Sigmoid colon (tissue), 7 donors: ENCODE results near the gene ATIC. TPM values are rescaled to one million over a fixed set of nuclear protein-coding genes. Genes with fewer than 3 reads are reported as not detected.
A peak's percentile ranks its signal among the peaks of the same experiment; 100 is the strongest.
"Not testable (repeated sequence)": the region's sequence is repeated elsewhere in the genome, so short reads cannot be mapped to it uniquely, and the experiment has no call there.

ENCODE experiments used
- DNase-seq: peaks from one replicate; pipeline ENCODE4 v3.0.0-alpha.2; 2019
- H3K27ac ChIP-seq, 4 donors: fragments of 200-600 bp; sonication (generic); one replicate each; pipeline ENCODE4 v1.5.1; 2016 to 2019; ENCODE audit warnings: mild to moderate bottlenecking in 1 of 4
- H3K27me3 ChIP-seq, 3 donors: fragments of 200-600 bp; sonication (generic); one replicate each; pipeline ENCODE4 v1.5.1; 2019; ENCODE audit warnings: mild to moderate bottlenecking in 1 of 3
- H3K36me3 ChIP-seq, 4 donors: fragments of 200-600 bp; sonication (generic); one replicate each; pipeline ENCODE4 v1.5.1; 2016 to 2019
- H3K4me1 ChIP-seq, 4 donors: fragments of 200-600 bp; sonication (generic); one replicate each; pipeline ENCODE4 v1.5.1; 2017 to 2019
- H3K4me3 ChIP-seq, 4 donors: fragments of 200-600 bp; sonication (generic); one replicate each; pipeline ENCODE4 v1.5.1; 2017 to 2019; ENCODE audit warnings: mild to moderate bottlenecking in 2 of 4, moderate library complexity in 1 of 4
- H3K9me3 ChIP-seq, 4 donors: fragments of 200-600 bp in 3 of 4; sonication (generic) in 3 of 4; one replicate each; pipeline versions ENCODE4 v1.5.1 to v1.6.1; 2013 to 2019
- EP300 ChIP-seq, 4 donors: sonication (generic); formaldehyde crosslinking; IDR thresholded peaks; one replicate each; pipeline ENCODE4 v1.6.1; 2017; ENCODE audit warnings: antibody characterized with exemption in 4 of 4
- POLR2A ChIP-seq, 2 donors: fragments of 450-650 bp; IDR thresholded peaks; one replicate each; pipeline ENCODE4 v1.6.1; 2016; ENCODE audit warnings: antibody characterized with exemption in 2 of 2, mild to moderate bottlenecking in 2 of 2, moderate library complexity in 2 of 2
- POLR2AphosphoS5 ChIP-seq, 4 donors: sonication (generic); formaldehyde crosslinking; IDR thresholded peaks; one replicate each; pipeline ENCODE4 v1.6.1; 2017; ENCODE audit warnings: antibody characterized with exemption in 4 of 4
- WGBS, 2 donors: extraction: QIAGEN DNeasy Blood & Tissue Kit; methylation state at CpG; one replicate each; pipeline ENCODE4 v1.1.7; 2013; 5-methylcytosine and 5-hydroxymethylcytosine counted together
- intact Hi-C: fragments of 100-400 bp; cut with DNase I; formaldehyde crosslinking; loops from one replicate; pipeline ENCODE4 v1.15.1; 2023
- polyA plus RNA-seq, 3 donors: library from polyadenylated mRNA; stranded (reverse); fragments of 200-250 nt; gene quantifications; one replicate each; pipeline ENCODE4 v1.2.3, GENCODE V29; 2013
- total RNA-seq, 4 donors: library from RNA; depleted of rRNA; stranded (reverse); fragments of >200 nt; gene quantifications; one replicate each; pipeline ENCODE4 v1.1.0, GENCODE V29; 2016
- TF ChIP-seq, protein P1 (sequence below), 4 experiments: fragments of 450-650 bp in 3 of 4; fragments of 200-600 bp in 1 of 4; IDR thresholded peaks; one replicate each; pipeline ENCODE4 v1.5.1; 2016 to 2019; ENCODE audit warnings: antibody characterized with exemption in 4 of 4, mild to moderate bottlenecking in 3 of 4, moderate library complexity in 2 of 4
- donor health status: healthy with polysubstance abuse.
- donor health status: Bipolar disorder and iron deficiency.
- donor health status: healthy.

ATIC gene
- total and polyA plus RNA-seq, 7 donors, result 27.0 to 116 (median 42.6) TPM

DNA sequence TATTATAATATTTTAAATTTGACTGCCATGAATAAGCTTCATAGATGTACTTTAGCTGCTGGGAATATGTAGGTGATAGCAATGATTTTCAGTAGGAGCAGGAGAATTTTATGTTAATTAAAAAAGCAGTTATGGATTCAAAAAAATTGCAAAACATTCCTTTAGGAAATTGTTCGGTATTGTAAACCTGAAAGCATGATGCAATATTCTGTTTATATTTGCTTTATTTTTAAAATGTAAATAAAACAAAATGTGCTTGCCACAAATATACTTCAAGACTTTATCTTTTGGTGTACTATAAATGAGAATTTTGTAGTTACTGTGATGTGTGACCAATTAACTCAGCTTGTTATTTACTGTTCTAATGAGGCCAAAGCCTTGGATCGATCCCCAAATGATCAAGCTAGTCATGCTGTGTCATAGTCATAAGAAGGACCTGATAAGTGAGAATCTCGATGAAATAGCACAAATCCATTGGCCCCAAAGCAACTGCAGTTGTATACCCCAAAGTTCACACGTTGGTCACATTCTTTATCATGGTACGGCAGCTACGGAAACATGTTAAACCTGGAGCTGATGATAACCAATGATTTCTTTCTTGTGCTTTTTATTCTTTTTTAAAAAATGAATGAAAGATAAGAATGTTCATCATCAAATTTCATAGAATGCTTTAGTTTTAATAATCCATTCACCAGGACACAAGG is 23.6 kb upstream of the ATIC start:
- WGBS, 2 donors, result 79 to 92% methylated on average over 6 of the region's 6 CpGs
- Histone ChIP-seq H3K36me3 (no peaks in the 10 kb centered on the region), H3K9me3 (no peaks in the 10 kb centered on the region), H3K4me1 (no peaks in the 10 kb centered on the region), H3K27ac (no peak overlapping the region), H3K4me3 (no peak overlapping the region), H3K27me3 (no peaks in the 10 kb centered on the region)
- TF ChIP-seq POLR2AphosphoS5 (IDR thresholded peaks at IDR 0.05) (no peak), EP300 (IDR thresholded peaks at IDR 0.05) (no peak), POLR2A (IDR thresholded peaks at IDR 0.05) (no peak)
- TF ChIP-seq, protein P1, sequence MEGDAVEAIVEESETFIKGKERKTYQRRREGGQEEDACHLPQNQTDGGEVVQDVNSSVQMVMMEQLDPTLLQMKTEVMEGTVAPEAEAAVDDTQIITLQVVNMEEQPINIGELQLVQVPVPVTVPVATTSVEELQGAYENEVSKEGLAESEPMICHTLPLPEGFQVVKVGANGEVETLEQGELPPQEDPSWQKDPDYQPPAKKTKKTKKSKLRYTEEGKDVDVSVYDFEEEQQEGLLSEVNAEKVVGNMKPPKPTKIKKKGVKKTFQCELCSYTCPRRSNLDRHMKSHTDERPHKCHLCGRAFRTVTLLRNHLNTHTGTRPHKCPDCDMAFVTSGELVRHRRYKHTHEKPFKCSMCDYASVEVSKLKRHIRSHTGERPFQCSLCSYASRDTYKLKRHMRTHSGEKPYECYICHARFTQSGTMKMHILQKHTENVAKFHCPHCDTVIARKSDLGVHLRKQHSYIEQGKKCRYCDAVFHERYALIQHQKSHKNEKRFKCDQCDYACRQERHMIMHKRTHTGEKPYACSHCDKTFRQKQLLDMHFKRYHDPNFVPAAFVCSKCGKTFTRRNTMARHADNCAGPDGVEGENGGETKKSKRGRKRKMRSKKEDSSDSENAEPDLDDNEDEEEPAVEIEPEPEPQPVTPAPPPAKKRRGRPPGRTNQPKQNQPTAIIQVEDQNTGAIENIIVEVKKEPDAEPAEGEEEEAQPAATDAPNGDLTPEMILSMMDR (IDR thresholded peaks at IDR 0.05), result no peak
- DNase-seq, result no peak
- intact Hi-C loops, result no loop called here

DNA sequence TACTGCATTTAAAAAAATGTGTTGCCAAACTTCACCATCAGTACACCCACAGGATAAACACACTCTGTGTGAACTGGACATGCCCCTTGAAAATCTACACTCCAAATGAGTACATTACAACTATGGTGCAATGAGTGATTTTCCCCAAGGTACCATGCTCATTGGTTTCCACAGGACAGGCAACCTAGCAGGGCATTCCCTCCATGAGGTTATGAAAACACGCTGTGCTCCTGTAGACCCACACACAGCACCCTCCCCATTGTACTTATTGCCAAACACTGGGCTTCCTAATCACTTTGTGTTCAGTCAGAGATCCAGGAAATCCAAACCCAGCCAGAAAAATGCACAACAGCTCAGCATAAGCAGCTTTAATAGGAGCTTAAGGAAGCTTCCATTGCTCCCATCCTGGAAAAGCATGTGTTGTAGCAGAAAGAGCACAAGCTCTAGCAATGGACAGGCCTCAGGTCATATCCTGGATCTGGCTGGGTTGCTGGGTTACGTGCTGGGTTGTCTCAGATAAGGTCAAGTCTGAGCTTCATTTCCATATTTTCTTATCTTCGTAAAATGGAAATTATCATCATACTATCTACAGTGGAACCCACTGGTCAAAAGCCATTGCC is 20.8 kb upstream of the ATIC start:
- TF ChIP-seq POLR2AphosphoS5 (IDR thresholded peaks at IDR 0.05) (no peak), POLR2A (IDR thresholded peaks at IDR 0.05) (no peak), EP300 (IDR thresholded peaks at IDR 0.05) (no peak)
- TF ChIP-seq, protein P1 (IDR thresholded peaks at IDR 0.05), result no peak
- DNase-seq, result no peak
- Histone ChIP-seq H3K9me3 (no peaks in the 10 kb centered on the region), H3K27ac (no peak overlapping the region), H3K27me3 (no peaks in the 10 kb centered on the region), H3K4me3 (no peak overlapping the region), H3K36me3 (no peaks in the 10 kb centered on the region), H3K4me1 (no peaks in the 10 kb centered on the region)
- WGBS, 2 donors, result 90 to 94% methylated on average over 3 of the region's 3 CpGs
- intact Hi-C loops, result no loop called here

DNA sequence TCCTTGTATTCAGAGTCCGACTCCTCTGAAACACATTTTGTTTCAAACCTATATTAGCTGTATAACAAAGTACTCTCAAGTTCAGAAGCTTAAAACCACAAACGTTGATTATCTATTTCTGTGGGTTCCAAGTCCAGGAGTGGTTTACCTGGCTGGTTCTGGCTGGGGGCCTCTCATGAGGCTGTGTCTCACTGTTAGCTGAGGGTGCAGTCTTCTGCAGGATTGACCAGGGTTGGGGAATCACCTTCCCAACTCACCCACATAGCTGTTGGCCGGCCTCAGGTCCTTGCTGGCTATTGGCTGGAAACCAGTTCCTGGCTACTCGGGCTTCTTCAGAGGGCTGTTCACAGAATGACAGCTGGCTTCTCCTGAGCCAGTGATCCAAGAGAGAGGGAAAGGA is 18.0 kb upstream of the ATIC start:
- DNase-seq, result no peak
- TF ChIP-seq, protein P1 (IDR thresholded peaks at IDR 0.05), result no peak
- TF ChIP-seq POLR2A (IDR thresholded peaks at IDR 0.05) (no peak), POLR2AphosphoS5 (IDR thresholded peaks at IDR 0.05) (no peak), EP300 (IDR thresholded peaks at IDR 0.05) (no peak)
- Histone ChIP-seq H3K27ac (no peak overlapping the region), H3K9me3 (no peaks in the 10 kb centered on the region), H3K36me3 (no peaks in the 10 kb centered on the region), H3K27me3 (no peaks in the 10 kb centered on the region), H3K4me1 (no peaks in the 10 kb centered on the region), H3K4me3 (no peak overlapping the region)
- intact Hi-C loops, result no loop called here
- WGBS, 2 donors, result 72 to 85% methylated on average over 4 of the region's 4 CpGs

DNA sequence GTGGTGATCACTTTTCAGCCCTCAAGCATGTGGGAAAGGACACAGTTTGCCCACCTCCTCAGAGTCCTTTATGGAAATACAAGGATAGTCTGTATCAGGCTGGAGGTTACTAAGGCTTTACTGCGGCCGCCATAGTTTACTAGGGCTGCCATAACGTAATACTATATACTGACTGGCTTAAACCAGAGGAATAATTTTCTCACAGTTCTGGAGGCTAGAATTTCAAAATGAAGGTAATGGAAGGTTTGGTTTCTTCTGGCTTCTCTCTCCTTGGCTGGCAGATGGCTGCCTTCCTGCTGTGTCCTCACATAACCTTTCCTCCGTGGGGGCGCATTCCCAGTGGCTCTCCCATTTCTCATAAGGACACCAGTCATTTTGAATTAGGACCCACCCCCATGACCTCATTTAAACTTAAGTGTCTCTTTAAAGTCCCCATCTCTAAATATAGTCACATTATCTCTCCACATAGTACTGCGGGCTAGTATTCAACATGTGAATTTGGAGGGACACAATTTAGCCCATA is 12.5 kb upstream of the ATIC start:
- Histone ChIP-seq H3K4me1 (no peaks in the 10 kb centered on the region), H3K36me3 (no peaks in the 10 kb centered on the region), H3K9me3 (peaks cover 0 to 5% (median 0%) of the 10 kb centered on the region in 4 donors), H3K4me3 (no peak overlapping the region), H3K27ac (no peak overlapping the region), H3K27me3 (no peaks in the 10 kb centered on the region)
- 92 to 96% methylated on average over 6 of the region's 6 CpGs for WGBS, 2 donors
- intact Hi-C loops, result no loop called here
- TF ChIP-seq EP300 (IDR thresholded peaks at IDR 0.05) (no peak), POLR2AphosphoS5 (IDR thresholded peaks at IDR 0.05) (no peak), POLR2A (IDR thresholded peaks at IDR 0.05) (no peak)
- DNase-seq, result no peak

DNA sequence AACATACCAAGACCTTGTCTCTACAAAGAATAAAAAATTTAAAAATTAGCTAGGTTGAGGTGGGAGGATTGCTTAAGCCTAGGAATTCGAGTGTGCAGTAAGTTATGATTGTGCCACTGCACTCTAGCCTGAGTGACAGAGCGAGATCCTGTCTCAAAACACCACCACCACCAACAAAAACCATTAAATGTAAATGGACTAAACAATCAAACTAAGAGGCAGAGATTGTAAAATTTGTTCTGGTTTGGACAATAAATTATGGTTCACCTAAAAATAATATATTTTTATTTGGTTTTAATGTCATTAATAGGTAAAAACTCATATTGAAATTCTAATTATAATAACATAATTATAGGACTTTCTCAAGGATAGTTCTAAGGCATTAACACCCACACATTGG is 9.9 kb upstream of the ATIC start:
- Histone ChIP-seq H3K27me3 (no peaks in the 10 kb centered on the region), H3K9me3 (peaks cover 0 to 5% (median 0%) of the 10 kb centered on the region in 4 donors), H3K4me3 (no peak overlapping the region), H3K36me3 (no peaks in the 10 kb centered on the region), H3K4me1 (no peaks in the 10 kb centered on the region), H3K27ac (no peak overlapping the region)
- 81 to 95% methylated on average over 2 of the region's 2 CpGs for WGBS, 2 donors
- intact Hi-C loops, result no loop called here
- TF ChIP-seq EP300 (IDR thresholded peaks at IDR 0.05) (no peak), POLR2AphosphoS5 (IDR thresholded peaks at IDR 0.05) (no peak), POLR2A (IDR thresholded peaks at IDR 0.05) (no peak)
- TF ChIP-seq, protein P1 (IDR thresholded peaks at IDR 0.05), result no peak
- DNase-seq, result no peak

DNA sequence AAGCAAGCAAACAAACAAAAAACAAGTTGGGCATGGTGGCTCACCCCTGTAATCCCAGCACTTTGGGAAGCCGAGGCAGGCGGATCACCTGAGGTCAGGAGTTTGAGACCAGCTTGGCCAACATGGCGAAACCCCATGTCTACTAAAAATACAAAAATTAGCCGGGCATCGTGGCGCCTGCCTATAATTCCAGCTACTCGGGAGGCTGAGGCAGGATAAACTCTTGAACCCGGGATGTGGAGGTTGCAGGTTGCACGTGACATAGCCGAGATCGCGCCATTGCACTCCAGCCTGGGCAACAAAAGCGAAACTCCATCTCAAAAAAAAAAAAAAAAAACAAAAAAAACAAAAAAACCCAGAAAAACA is 617 bp upstream of the ATIC start:
- WGBS, 2 donors, result 29 to 54% methylated on average over 13 of the region's 13 CpGs

More for the DNA sequence above, 617 bp upstream of the ATIC start:
- intact Hi-C loops, result loop anchor here (10.0 kb wide), 1 partner anchor 624 kb away; no protein-coding TSS in a partner anchor
- H3K36me3 ChIP-seq, result peaks cover 0 to 16% (median 0%) of the 10 kb centered on the region in 4 donors
- DNase-seq, H3K9me3 ChIP-seq, H3K27me3 ChIP-seq: not testable (repeated sequence)
- H3K4me1 ChIP-seq, result peaks cover 0 to 20% (median 13%) of the 10 kb centered on the region in 4 donors
- peak overlapping the region; percentile 81 to 91 (median 86) for H3K27ac ChIP-seq
- peak overlapping the region; percentile 65 to 86 (median 69) for H3K4me3 ChIP-seq
